T-helper 2 cell (primary cell): Measurements from ENCODE around the gene SCAMP1.
"Not testable (repeated sequence)": the region's sequence is repeated elsewhere in the genome, so short reads cannot be mapped to it uniquely, and the experiment has no call there.

Source experiments
- DNase-seq, 5 experiments: peaks; one replicate each; pipeline versions ENCODE4 v3.0.0 to v3.0.0-alpha.2; 2012 to 2022

SCAMP1 gene

DNA sequence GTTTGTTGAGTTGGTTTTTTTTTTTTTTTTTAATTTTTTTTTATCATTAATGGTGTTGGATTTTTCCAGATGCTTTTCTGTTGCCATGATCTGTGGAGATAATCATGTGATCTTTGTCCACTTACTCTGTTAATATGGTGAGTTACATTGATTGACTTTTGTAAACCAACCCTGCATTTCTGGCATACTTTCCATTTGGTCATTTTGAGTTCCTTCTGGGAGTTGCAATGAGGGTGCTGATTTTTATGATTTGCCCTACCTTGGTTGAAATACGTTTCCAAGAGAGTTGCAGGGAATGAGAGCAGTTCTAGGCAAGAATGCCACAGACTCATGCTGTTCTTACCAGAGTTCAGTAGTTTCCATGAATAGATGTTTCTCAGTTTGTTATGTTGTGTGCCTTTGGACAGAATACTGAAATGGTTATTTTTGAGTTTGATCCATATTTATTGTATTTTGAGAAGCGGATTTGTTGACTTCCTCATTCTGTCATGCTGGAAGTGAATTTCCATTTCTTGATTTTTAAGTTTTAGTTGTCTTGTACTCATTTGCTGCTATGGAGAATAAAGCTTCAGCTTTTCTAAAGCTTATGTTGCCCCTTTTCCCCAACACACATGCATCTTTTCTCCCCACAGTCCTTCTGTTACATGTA lies 69.0 kb downstream of the SCAMP1 start:
- DNase-seq: no peak

DNA sequence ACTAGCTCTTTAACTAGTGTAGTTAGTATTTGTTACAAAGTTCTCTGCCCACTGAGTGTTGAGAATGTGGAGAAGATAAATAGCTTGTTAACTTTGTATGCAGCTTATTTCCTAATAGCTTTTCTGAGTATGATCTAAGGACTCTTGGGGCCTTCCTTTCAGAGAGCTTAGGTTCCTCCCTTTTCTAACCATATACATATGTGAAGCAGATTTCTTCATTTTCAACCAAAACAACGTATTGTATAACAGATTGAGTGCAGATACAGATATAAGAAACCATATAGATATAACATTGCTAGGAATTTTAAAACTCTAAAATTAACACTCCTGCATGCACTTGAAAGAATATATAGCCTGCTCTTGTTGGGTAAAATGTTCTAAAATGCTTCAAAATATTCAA lies 70.4 kb downstream of the SCAMP1 start:
- no peak for DNase-seq

DNA sequence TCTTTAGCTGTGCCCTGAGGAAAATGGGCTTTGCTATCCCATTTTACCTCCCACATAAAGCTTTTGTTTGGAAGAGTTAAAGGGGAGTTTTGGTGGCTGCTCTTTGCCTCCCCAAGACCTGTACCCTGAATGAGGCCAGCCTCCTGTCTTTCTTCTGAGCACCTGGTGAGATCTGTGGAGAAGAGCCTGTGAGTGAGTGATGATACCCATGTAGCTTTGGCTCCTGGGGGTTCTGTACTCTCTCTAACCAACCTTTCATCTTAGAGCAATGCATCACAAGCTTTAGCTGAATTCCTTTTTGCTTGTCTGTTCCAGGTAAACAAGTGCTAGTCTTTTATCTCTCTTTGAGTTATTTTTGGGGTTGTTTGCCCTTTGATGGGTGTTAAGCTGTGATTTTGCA lies 73.6 kb downstream of the SCAMP1 start:
- no peak for DNase-seq

DNA sequence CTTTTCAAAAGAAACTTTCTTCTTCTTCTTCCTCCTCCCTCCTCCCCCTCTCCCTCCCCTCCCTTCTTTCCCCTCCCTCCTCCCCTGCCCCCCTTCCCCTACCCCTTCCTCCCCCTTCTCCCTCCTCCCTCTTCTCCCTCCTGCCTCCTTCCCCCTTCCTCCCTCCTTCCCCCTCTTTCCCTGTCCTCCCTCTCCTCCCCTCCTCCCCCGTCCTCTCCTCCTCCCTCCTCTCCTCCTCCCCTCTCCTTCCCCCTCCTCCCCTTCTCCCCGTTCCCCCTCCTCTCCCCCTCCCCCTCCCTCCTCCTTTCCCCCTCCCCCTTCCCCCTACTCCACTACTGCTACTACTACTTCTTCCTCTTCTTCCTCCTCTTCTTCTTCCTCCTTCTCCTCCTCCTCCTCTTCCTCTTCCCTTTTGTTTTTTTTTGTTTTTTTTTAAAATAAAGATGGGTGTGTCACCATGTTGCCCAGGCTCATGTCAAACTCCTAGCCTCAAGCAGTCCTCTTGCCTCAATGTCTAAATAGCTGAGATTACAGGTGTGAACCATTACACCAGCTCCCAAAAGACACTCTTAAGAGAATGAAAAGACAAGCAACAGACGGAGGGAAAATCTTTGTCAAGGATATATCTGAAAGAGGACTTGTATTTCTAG lies 87.5 kb downstream of the SCAMP1 start:
- DNase-seq: no peak

DNA sequence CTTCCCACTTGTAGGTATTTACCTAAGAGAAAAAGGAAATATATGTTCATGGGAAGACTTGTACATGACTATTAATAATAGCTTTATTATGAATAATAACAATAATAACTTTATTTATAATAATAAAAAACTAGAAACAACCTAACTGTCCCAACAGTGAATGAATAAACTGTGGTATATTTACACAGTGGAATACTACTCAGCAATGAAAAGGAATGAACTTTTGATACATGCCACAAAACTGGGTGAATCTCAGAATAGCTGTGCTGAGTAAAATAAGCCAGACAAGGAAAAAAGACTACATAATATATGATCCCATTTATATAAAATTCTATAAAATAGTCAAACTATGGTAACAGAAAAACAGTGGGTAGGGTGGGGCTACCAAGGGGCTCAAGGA lies 88.7 kb downstream of the SCAMP1 start:
- no peak for DNase-seq

DNA sequence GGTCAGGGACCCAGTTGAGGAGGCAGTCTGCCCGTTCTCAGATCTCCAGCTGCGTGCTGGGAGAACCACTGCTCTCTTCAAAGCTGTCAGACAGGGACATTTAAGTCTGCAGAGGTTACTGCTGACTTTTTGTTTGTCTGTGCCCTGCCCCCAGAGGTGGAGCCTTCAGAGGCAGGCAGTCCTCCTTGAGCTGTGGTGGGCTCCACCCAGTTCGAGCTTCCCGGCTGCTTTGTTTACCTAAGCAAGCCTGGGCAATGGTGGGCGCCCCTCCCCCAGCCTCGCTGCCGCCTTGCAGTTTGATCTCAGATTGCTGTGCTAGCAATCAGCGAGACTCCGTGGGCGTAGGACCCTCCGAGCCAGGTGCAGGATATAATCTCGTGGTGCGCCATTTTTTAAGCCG lies 97.1 kb downstream of the SCAMP1 start:
- DNase-seq: not testable (repeated sequence)

DNA sequence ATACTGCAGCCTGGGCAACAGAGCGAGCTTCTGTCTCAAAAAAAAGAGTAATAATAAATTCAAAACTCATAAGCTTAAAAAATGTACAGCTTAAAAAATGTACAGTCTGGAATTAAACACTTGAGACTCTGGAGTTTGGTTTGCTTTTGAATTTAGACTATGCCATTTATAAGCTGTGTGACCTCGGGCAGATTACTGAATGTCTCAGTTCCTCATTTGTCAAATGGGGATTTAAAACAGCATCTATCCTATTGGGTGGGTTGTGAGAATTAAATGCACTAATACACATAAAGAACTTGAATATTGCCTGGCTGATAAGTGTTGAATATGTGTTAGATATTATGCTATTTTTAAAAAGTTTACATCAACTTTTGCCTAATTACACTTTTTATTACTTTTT lies 98.4 kb downstream of the SCAMP1 start:
- DNase-seq: no peak

DNA sequence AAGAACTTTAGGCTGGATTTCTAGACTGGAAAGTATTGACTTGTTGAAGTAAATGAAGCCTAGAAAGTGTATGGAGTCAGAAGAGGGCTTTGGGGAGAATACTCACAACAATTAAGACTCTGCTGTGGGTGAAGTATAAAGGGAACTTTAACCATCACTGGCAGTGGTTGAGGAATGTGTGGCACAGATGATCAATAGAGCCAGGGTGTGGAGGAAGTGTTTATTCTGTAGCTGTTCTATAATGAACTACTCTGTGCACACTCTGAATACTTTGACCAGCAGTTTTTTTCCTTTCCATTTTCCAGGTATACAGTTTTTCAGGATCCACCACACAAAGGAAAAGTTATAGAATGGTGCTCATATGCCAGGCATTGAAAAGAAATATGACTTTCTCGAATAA lies 106.7 kb downstream of the SCAMP1 start:
- DNase-seq: no peak

DNA sequence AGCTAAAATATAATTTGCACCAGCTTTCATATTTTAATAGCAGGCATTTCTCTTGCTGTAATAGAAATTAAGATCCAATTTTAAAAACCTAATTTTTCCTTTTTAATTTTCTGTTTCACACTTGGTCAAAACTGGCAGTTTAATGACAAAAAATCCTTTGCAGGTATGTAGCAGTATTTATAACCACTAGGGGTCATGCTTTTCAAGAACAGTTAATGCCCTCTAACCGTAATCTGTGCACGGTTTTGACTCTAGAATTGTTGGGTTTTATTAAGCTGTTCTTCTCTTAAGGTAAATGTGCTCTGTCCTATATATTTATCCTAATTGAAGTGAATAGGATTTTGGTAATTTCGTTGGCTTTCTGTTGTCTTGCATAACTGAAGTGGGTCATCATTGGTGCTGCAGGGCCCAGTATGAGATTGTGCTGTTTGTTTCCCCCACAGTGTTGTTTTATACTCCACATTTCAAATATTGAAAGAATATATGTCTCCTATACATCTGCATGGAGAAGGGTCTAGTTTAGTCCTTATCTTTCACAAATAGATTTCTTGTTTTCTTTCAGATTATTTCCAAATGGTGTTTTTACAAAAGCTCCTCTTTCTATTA lies 107.4 kb downstream of the SCAMP1 start:
- DNase-seq: peak in 1 of 5 experiments; percentile 41

DNA sequence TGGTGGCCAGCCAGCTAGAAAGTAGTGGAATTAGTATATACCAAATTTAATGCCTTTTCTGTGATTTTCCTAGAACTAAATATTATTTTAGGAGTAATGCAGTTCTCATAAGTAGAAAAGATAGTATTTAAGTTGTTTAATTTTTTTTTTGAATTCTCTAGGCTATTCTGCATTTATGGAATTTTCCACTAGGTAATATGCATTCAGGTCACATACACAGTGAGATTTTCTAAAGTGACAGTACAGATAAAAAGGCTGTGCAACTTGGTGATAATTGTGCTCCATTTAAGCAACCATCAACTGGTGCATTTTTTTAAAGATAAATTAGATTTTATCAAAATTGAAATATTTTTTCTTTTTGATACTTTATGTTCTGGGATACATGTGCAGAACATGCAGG lies 111.5 kb downstream of the SCAMP1 start:
- no peak for DNase-seq

DNA sequence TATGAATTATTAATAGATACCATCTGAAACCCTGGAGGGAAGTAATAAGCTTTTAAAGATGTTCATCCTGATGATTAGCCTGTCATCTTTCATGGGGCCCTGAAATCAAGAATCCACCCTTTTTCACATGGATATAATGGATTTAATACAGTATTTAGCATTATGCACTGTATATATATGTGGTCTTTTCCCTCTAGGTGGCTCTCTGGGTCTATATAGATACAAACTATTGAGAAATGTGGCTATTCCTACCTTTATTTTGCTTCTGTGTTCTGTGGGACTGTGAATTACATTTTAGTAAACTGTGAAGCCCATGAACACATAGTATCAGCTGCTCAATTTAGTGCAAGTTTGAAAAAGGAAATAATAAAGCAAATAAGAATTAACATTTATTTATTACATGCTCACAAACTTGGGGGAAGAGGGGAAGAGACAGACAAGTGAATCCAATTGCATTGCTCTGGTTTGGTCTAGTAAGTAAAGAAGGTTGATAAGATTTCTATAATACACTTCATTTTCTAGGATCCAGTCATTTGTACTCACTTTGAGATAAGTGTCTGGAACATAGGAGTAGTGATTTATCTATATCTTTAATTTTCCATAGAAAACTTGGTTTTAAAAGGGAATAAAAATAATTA lies 112.2 kb downstream of the SCAMP1 start:
- DNase-seq: no peak

DNA sequence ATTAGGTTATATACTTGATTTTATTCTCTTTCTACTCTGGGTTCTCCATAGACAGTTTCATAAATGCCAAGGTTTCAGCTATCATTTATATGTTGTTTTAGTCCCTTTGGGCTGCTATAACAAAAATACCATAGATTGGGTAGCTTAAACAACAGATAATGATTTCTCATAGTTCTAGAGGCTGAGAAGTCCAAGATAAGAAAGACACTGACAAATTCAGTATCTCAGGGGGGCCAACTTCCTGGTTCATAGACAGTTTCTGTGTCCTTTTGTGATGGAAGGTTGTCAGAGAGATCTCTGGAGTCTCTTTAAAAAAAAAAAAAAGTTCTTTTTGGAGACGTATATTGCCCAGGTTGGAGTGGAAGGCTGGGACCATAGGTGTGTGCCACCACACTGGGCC lies 113.3 kb downstream of the SCAMP1 start:
- no peak for DNase-seq

DNA sequence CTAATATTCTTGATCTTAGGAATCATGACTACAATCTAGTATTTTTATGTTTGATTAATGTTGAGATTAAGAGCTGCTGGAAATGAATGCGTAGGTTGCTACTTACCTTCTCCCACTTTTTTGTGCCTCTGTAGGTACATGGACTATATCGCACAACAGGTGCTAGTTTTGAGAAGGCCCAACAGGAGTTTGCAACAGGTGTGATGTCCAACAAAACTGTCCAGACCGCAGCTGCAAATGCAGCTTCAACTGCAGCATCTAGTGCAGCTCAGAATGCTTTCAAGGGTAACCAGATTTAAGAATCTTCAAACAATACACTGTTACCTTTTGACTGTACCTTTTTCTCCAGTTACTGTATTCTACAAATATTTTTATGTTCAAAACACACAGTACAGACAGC lies 115.0 kb downstream of the SCAMP1 start:
- DNase-seq: no peak

DNA sequence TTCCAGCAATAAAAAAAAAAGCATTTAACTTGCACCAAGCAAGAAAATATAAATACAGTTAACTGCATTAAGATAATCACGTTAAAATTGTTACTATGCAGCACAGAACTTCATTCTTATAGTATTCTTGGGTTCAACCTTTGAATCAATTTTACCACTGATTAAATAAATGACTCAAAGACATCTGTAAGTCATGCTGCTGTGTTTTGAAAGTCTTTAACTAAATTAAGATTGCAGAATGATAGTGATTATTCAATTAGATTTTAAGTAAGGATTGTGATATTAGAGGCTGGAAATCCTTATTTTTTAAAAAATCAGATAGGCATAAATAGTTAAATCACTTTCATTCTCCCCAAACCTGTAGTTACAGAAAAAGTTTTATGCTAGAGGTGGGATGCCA lies 116.4 kb downstream of the SCAMP1 start:
- DNase-seq: no peak

DNA sequence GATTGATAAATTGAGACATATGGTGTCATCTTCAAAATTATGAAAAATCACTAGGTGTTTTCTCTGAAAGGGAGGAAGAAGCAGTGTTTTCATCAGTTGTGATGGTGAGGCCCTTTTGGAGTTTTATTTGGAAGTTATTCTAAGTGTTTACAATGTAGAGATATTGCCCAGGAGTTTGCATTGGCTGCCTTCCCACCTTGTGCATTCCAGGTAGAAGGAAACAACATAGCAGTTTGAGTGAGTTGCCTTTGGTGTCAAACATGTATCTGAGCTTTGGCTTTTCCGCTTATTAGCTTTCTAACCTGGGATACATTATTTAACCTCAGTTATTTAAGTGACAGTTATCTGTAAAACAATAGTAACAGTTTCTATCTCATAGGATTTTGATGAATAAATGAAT lies 122.5 kb downstream of the SCAMP1 start:
- DNase-seq: no peak

DNA sequence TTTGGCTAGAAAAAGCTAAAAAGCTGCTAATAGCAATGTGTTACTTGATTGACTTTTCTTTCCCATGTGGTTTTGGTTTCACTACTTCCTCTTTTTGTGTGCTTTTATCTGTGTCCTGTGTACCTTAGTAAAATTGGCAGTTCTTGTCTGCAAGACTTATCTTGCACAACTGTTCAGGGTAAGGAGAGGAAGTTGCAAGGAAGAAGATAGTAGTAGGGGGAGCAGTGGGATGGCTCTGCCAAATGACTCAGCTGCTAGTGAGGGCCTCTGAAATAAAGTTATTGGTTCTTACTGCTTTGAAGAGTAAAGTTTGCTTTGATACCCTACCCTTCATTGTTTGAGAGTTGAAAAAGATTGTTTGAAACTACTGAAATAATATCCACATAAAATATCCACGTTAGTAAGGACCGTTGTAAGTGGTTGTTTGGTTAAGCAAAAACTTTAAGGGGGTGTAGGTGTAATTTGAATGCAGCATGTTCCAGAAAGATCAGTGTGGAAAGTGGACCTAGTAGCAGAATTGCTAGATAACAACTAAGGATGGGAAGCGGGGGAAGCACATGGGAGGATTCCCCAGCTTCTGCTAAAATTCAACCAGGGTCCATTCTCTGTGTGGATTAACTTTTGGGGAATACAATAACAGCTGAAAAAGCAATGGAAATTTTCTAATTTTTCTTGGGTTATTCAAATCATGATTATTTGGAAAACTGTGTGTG lies 123.5 kb downstream of the SCAMP1 start:
- peak in 1 of 5 experiments; percentile 54 for DNase-seq

DNA sequence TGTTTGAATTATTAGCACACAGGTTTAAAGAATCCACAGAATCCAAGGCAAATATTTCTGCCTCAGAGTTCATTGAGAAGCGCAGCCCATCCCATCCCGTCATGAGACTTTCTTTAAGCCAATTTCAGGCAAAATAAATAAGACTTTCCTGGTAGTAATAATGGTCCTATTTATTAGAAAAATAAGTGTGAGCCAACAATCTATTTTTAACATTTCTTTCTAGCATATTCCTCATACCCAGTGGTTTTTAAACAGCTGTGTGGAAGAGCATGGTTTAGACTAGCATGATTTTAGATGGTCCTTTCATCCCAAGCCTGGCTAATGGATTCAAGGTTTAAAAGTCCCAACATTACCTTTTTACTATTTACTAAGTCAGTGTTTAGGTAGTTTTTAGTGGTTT lies 125.8 kb downstream of the SCAMP1 start:
- no peak for DNase-seq

DNA sequence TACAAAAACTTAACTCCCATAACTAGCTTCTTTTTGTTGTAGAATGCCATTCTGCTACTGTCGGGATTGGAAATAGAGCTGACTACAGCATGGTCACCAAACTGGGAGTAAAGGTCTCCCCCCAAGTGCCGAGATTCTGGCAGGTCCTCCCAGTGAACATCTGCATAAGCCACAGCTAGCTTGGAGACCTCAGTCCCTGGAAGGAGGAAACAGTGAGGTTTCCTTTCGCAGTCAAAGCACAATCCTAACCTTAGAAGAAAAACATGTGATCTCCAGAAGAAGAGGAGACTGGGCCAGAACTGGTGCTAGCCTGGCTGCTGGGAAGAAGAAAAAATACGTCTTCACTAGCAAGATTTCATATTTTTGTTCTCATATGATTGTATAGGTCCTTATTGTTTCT lies 127.4 kb downstream of the SCAMP1 start:
- DNase-seq: no peak

DNA sequence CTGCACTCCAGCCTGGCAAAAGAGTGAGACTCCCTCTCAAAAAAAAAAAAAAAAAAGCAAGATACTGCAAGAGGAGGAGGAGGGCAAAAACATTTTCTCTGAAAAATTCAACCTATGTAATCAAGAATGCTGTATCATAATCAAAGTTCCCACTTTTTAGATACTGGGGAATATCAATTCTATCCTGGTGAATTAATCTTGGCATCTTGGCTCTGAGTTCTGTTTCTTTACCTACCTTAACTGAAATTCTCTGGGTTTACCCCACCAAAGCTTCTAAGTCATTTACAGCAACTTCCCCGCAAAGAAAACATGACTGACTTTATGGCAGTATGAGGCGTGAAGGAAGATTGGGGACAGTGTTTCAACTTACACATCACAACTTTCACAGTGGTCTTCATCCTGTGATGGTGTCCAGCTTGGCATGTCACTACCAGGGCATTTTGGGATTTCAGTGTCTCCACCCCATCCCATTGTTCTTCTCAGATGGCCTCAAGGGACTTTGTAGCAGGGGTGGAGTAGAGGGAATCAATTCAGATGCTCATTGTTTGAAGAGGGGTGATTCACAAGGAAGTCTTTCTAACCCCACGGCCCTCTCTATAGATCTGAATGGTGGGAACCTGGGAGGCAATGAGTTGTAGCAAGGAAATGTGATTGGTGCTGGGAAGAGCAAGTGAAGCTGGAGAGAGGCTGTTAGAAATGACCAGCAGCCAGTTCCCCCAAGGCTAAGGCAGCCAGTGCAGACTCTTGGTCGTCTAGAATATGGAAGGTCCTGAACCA lies 130.5 kb downstream of the SCAMP1 start:
- DNase-seq: no peak

DNA sequence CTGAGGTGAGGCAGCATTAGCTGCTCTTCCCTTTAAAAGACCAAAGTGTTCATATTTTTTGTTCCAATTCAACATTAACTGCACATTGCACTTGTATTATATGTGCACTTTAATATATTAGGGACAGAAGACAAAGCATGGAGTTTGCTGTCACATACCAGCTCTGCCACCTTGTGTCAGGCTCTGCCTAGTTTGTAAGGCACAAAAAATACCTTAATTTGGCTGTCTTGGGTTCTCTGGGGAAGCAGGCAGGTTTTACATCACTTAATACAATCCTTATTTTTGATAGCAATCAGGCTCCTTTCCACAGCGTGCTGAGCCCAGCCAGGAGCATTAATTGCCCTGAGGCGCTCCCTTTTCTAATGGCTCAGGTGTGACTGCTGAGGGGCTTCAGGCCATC lies 131.8 kb downstream of the SCAMP1 start:
- DNase-seq: no peak

DNA sequence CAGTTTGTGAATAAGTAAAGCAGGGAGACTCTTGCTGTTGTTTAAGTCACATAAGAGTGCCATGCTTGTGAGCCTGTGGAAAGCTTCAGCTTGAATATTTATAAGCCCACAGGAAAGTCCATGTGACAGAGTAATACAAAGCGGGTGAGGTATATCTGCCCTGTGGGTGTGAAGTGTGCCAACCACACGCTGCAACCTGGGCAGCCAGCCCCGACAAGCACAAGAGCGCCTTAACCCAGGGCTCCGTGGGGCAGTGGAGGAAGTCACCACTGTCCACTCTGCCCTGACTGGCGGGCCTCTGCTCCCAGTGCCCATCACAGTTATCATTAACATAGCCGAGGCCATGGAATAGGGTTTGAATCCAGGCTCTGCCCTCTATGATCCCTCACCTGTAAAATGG lies 132.2 kb downstream of the SCAMP1 start:
- DNase-seq: no peak

DNA sequence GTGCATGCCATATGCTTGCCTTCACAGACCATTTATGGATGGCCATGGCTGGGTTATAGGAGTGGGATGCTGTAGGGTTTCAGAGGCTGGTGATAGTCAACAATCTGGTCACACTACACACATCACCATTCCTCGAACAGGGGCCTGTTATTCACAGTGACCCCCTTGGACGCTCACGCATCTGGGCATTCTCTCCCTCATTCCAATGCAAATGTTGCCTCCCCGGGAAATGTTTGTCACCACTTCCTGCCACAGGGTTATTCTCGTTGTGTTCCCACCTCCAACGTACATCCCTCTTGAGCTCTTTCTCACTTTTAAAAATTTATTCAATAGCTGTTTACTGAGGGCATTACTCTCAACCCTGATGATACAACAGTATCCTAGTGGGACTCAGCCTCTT lies 135.4 kb downstream of the SCAMP1 start:
- no peak for DNase-seq

DNA sequence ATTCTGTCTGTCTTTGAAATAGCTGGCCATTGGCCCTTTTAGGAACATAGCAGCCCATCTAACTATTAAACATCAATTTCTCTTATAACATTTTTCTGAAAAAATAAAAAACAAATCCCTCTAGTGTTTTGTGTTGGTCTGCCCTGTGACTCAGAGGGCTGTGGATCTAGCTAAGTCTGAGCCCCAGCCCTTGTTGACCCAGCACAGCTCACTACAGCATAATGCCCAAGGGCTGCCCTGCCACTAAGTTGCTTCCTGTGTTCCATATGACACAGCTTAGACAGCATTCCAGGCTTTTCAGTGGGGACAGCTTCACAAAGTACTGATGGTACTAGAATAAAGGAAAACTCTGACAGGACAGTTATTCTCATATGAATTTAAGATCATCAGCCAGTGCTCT lies 136.0 kb downstream of the SCAMP1 start:
- DNase-seq: no peak
